ENCODE results near the gene STXBP4.

STXBP4 gene

GRCh38 chr17:54968262-54968987, at the start of gene STXBP4, which contains the start of gene COX11:
TSS of gene STXBP4 (plus strand) at chr17:54968765. CDS start at chr17:54986220, 17,455 bp downstream.
TSS of gene COX11 (minus strand) at chr17:54968654. CDS start at chr17:54968646, 8 bp downstream.
- DNase-seq = peak; percentile 96

GRCh38 chr17:54919425-54919824, 49.1 kb upstream of the STXBP4 start:
- DNase-seq = no peak

- DNase-seq = no peak
Measured at GRCh38 chr17:54920819-54921218, 47.7 kb upstream of the STXBP4 start.

GRCh38 chr17:54924405-54924804, 44.2 kb upstream of the STXBP4 start:
- DNase-seq = no peak

GRCh38 chr17:54927525-54927924, 41.0 kb upstream of the STXBP4 start:
- no peak for DNase-seq

- no peak for DNase-seq
Measured at GRCh38 chr17:54932711-54933110, 35.9 kb upstream of the STXBP4 start.

- DNase-seq = no peak
Measured at GRCh38 chr17:54933921-54934320, 34.6 kb upstream of the STXBP4 start.

- no peak for DNase-seq
Measured at GRCh38 chr17:54935471-54935870, 33.1 kb upstream of the STXBP4 start.

GRCh38 chr17:54937018-54937417, 31.5 kb upstream of the STXBP4 start:
- no peak for DNase-seq

GRCh38 chr17:54937426-54937825, 31.1 kb upstream of the STXBP4 start:
- DNase-seq = no peak

- no peak for DNase-seq
Measured at GRCh38 chr17:54941285-54941684, 27.3 kb upstream of the STXBP4 start.

- no peak for DNase-seq
Measured at GRCh38 chr17:54944796-54945195, 23.8 kb upstream of the STXBP4 start.

GRCh38 chr17:54945231-54945630, 23.3 kb upstream of the STXBP4 start:
- no peak for DNase-seq

- DNase-seq = no peak
Measured at GRCh38 chr17:54945671-54946070, 22.9 kb upstream of the STXBP4 start.

GRCh38 chr17:54947396-54947795, 21.2 kb upstream of the STXBP4 start:
- no peak for DNase-seq

GRCh38 chr17:54948380-54948779, 20.2 kb upstream of the STXBP4 start:
- no peak for DNase-seq

- no peak for DNase-seq
Measured at GRCh38 chr17:54950116-54950515, 18.4 kb upstream of the STXBP4 start.

- no peak for DNase-seq
Measured at GRCh38 chr17:54951286-54951685, 17.3 kb upstream of the STXBP4 start.

- DNase-seq = no peak
Measured at GRCh38 chr17:54956791-54957190, 11.8 kb upstream of the STXBP4 start.

GRCh38 chr17:54967621-54968261, 824 bp upstream of the STXBP4 start:
- peak; percentile 1 for DNase-seq

GRCh38 chr17:54968988-54969332, 395 bp downstream of the STXBP4 start:
- peak; percentile 48 for DNase-seq

GRCh38 chr17:54969658-54970572, 1.4 kb downstream of the STXBP4 start:
- DNase-seq = no peak

- no peak for DNase-seq
Measured at GRCh38 chr17:54971147-54971546, 2.6 kb downstream of the STXBP4 start.

GRCh38 chr17:54971901-54972300, 3.3 kb downstream of the STXBP4 start:
- no peak for DNase-seq

Data from CD4-positive, alpha-beta T cell treated with Interleukin-17A for 1 hour (primary cell).